Activated naive CD4-positive, alpha-beta T cell treated with anti-CD3 and anti-CD28 coated beads, Interleukin-2, amount 50 U/mL, for 24 hours (primary cell): ENCODE results near the gene KRTAP10-4.

Source experiments
- H3K27ac Mint-ChIP-seq: one replicate; pipeline ENCODE4 v1.8.0; 2021; ENCODE audit warnings: mild to moderate bottlenecking, mixed read lengths
- H3K27me3 Mint-ChIP-seq: one replicate; pipeline ENCODE4 v1.8.0; 2021; ENCODE audit warnings: mixed read lengths
- H3K36me3 Mint-ChIP-seq: one replicate; pipeline ENCODE4 v1.8.0; 2021; ENCODE audit warnings: mixed read lengths
- H3K4me1 Mint-ChIP-seq: one replicate; pipeline ENCODE4 v1.8.0; 2021; ENCODE audit warnings: mixed read lengths
- H3K4me3 Mint-ChIP-seq: one replicate; pipeline ENCODE4 v1.8.0; 2021; ENCODE audit warnings: mild to moderate bottlenecking, mixed read lengths
- H3K9me3 Mint-ChIP-seq: one replicate; pipeline ENCODE4 v1.8.0; 2021; ENCODE audit warnings: mixed read lengths

The KRTAP10-4 gene

GRCh38 chr21:44531606-44532564 is 41.6 kb upstream of the KRTAP10-4 start:
- Mint-ChIP-seq H3K9me3 (no peaks in the 10 kb centered on the region), H3K27me3 (no peaks in the 10 kb centered on the region), H3K4me3 (no peak overlapping the region), H3K27ac (no peak overlapping the region), H3K4me1 (no peaks in the 10 kb centered on the region), H3K36me3 (no peaks in the 10 kb centered on the region)

- Mint-ChIP-seq H3K4me3 (no peak overlapping the region), H3K9me3 (no peaks in the 10 kb centered on the region), H3K27me3 (no peaks in the 10 kb centered on the region), H3K36me3 (no peaks in the 10 kb centered on the region), H3K27ac (no peak overlapping the region), H3K4me1 (no peaks in the 10 kb centered on the region)
Observed at GRCh38 chr21:44532712-44533111, 40.8 kb upstream of the KRTAP10-4 start.

- Mint-ChIP-seq H3K27me3 (no peaks in the 10 kb centered on the region), H3K36me3 (no peaks in the 10 kb centered on the region), H3K9me3 (no peaks in the 10 kb centered on the region), H3K27ac (no peak overlapping the region), H3K4me1 (no peaks in the 10 kb centered on the region), H3K4me3 (no peak overlapping the region)
Observed at GRCh38 chr21:44533121-44533890, 40.2 kb upstream of the KRTAP10-4 start.

DNA sequence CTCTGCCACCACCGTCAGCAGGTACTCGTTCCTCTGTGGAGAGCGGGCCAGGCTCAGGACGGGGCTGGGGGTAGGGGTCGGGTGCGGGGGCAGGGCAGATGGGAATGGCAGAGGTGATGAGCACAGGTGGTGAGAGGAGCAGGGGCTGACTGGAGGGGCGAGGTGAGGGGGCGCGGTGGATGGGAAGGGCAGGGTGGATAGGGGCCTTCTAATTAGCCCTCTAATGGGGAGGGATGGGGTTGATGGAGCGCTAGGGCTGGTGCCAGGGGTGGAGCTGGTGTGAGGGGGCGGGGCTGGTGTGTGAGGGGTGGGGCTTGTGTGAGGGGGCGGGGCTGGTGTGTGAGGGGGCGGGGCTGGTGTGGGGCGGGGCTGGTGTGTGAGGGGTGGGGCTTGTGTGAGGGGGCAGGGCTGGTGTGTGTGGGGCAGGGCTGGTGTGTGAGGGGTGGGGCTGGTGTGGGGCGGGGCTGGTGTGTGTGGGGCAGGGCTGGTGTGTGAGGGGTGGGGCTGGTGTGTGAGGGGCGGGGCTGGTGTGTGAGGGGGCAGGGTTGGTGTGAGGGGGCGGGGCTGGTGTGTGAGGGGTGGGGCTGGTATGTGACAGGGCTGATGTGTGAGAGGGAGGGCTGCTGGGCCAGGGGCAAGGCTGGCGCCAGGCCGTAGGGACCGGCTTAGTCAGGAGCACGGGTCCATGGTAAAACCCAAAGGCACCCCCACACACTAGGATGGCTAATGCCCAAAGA is 39.5 kb upstream of the KRTAP10-4 start:
- H3K27me3 Mint-ChIP-seq, result no peaks in the 10 kb centered on the region
- no peak overlapping the region for H3K4me3 Mint-ChIP-seq
- no peaks in the 10 kb centered on the region for H3K9me3 Mint-ChIP-seq
- no peaks in the 10 kb centered on the region for H3K36me3 Mint-ChIP-seq
- H3K4me1 Mint-ChIP-seq, result no peaks in the 10 kb centered on the region
- H3K27ac Mint-ChIP-seq, result no peak overlapping the region

GRCh38 chr21:44534688-44535087 is 38.8 kb upstream of the KRTAP10-4 start:
- Mint-ChIP-seq H3K27me3 (no peaks in the 10 kb centered on the region), H3K9me3 (no peaks in the 10 kb centered on the region), H3K27ac (peak overlapping the region; percentile 41), H3K4me1 (no peaks in the 10 kb centered on the region), H3K4me3 (no peak overlapping the region), H3K36me3 (no peaks in the 10 kb centered on the region)

DNA sequence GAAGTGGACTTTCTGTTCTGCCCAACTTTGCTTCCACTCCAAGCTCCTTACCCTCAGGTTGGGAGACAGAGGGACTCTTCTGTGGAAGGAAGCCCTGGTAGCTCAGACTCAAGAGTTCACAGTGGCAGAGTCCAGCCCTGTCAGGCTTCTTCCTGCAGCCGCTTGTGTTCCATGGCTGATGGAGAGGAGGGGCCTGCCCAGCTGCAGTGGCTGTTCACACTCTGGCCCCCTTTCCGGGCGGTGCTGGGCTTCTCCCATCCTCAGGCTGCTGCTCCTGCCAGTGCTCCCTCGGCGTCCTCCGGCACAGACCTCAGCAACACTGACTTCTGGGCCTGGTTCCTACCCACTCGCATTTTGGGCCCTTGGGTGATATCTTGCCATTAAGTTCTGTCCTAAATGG is 37.6 kb upstream of the KRTAP10-4 start:
- no peaks in the 10 kb centered on the region for H3K36me3 Mint-ChIP-seq
- H3K27me3 Mint-ChIP-seq, result no peaks in the 10 kb centered on the region
- no peaks in the 10 kb centered on the region for H3K4me1 Mint-ChIP-seq
- no peak overlapping the region for H3K27ac Mint-ChIP-seq
- no peaks in the 10 kb centered on the region for H3K9me3 Mint-ChIP-seq
- H3K4me3 Mint-ChIP-seq, result no peak overlapping the region

- Mint-ChIP-seq H3K36me3 (no peaks in the 10 kb centered on the region), H3K4me1 (no peaks in the 10 kb centered on the region), H3K27me3 (no peaks in the 10 kb centered on the region), H3K27ac (no peak overlapping the region), H3K9me3 (no peaks in the 10 kb centered on the region), H3K4me3 (no peak overlapping the region)
Observed at GRCh38 chr21:44537930-44538911, 35.3 kb upstream of the KRTAP10-4 start.

GRCh38 chr21:44539046-44539445 is 34.5 kb upstream of the KRTAP10-4 start:
- H3K27ac Mint-ChIP-seq, result no peak overlapping the region
- no peaks in the 10 kb centered on the region for H3K9me3 Mint-ChIP-seq
- H3K36me3 Mint-ChIP-seq, result no peaks in the 10 kb centered on the region
- no peaks in the 10 kb centered on the region for H3K27me3 Mint-ChIP-seq
- no peak overlapping the region for H3K4me3 Mint-ChIP-seq
- no peaks in the 10 kb centered on the region for H3K4me1 Mint-ChIP-seq

DNA sequence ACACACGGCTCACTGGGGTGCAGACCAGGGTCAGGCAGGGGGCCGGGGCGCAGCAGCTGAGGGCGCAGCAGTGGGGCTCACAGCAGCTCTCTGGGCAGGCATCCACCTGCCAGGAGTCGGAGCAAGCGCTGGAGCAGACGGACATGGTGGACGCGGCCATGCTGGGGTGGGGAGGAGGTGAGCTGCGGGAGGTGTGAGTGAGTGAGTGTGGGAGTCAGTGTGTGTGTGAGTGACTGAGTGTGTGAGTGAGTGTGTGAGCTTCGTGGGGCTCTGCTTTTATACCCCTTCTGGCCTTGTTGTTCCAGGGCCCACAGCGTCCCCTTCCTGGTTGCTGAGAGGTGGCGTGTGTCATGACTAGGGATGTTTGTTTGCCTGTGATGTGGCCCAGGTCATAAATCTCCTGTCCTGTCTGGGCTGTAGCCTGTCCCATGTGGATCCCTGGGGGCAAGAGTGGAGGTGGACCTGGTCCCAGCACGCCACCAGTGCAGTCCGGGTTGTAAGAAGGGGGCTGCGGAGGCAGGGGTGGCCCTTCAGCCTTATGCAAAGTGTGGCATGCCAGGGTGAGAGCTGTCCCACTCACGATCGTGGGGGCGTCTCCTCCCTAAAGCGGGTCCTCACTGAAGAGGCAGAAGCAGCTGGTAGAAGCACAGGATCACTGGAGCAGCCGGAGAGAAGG is 33.4 kb upstream of the KRTAP10-4 start, which contains the start of gene KRTAP10-1:
Gene KRTAP10-1 (minus strand): TSS at position 205 of the 676 bp plus-strand sequence. CDS start 45 bp downstream, at position 160.
- no peaks in the 10 kb centered on the region for H3K36me3 Mint-ChIP-seq
- no peaks in the 10 kb centered on the region for H3K4me1 Mint-ChIP-seq
- no peaks in the 10 kb centered on the region for H3K27me3 Mint-ChIP-seq
- H3K27ac Mint-ChIP-seq, result no peak within 1 kb of the TSS
- H3K4me3 Mint-ChIP-seq, result no peak within 1 kb of the TSS
- no peaks in the 10 kb centered on the region for H3K9me3 Mint-ChIP-seq

DNA sequence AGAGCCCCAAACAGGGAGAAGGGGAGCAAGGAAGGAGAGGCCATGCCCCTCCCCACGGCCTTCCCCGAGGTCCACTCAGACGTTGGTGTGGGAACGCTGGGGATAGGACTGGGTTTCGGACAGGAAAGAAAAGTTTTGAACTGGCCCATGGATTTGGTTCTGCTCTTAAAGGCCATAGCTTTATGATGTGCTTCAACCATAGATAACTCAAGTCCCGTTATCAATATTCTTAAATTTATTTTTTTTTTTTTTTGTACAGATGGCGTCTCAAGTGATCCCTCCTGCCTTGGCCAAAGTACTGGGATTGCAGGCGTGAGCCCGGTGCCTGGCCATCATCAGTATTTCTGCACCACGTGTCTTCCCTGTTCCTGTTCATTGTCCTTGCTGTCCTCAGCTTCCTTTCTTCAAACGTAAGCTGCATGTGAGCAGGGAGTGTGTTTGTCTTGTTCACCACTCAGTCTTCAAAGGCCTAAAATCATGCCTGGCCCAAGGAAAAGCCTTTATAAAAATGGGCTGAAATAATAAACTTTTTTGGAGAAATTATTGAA is 32.7 kb upstream of the KRTAP10-4 start:
- H3K36me3 Mint-ChIP-seq, result peaks cover 2% of the 10 kb centered on the region
- H3K4me1 Mint-ChIP-seq, result no peaks in the 10 kb centered on the region
- H3K9me3 Mint-ChIP-seq, result peaks cover 5% of the 10 kb centered on the region
- H3K27ac Mint-ChIP-seq, result no peak overlapping the region
- no peak overlapping the region for H3K4me3 Mint-ChIP-seq
- no peaks in the 10 kb centered on the region for H3K27me3 Mint-ChIP-seq

DNA sequence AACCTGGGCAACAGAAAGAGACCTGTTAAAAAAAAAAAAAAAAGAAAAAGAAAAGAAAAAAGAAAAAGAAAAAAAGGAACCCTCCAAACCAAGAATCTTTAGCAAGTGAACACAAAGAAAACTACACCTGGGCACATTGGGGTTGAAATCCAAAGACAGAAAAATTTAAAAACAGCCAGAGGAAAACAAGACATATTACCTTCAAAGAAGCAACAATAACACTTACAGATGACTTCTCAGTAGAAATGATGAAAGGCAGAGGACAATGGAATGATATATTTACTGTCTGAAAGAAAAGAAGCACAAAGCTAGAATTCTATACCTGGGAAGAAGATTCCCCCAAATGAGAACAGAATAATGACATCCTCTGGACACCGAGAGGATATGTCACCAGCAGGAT is 30.8 kb upstream of the KRTAP10-4 start:
- H3K4me3 Mint-ChIP-seq, result no peak overlapping the region
- H3K36me3 Mint-ChIP-seq, result peaks cover 14% of the 10 kb centered on the region
- H3K27ac Mint-ChIP-seq, result no peak overlapping the region
- peaks cover 18% of the 10 kb centered on the region for H3K9me3 Mint-ChIP-seq
- no peaks in the 10 kb centered on the region for H3K27me3 Mint-ChIP-seq
- peaks cover 12% of the 10 kb centered on the region for H3K4me1 Mint-ChIP-seq

- Mint-ChIP-seq H3K4me3 (no peak overlapping the region), H3K9me3 (peaks cover 20% of the 10 kb centered on the region), H3K27me3 (no peaks in the 10 kb centered on the region), H3K4me1 (peaks cover 30% of the 10 kb centered on the region), H3K27ac (no peak overlapping the region), H3K36me3 (peaks cover 14% of the 10 kb centered on the region)
Observed at GRCh38 chr21:44544566-44544965, 29.0 kb upstream of the KRTAP10-4 start.

- Mint-ChIP-seq H3K4me1 (peaks cover 36% of the 10 kb centered on the region), H3K27ac (peak overlapping the region; percentile 98), H3K4me3 (peak overlapping the region; percentile 84), H3K27me3 (no peaks in the 10 kb centered on the region), H3K36me3 (peaks cover 17% of the 10 kb centered on the region), H3K9me3 (peaks cover 20% of the 10 kb centered on the region)
Observed at GRCh38 chr21:44547656-44548331, 25.7 kb upstream of the KRTAP10-4 start.
